Skeletal muscle cell (primary cell): Measurements from ENCODE around the gene TRAF3IP1.
A peak's percentile ranks its signal among the peaks of the same experiment; 100 is the strongest.
"Not testable (repeated sequence)": the region's sequence is repeated elsewhere in the genome, so short reads cannot be mapped to it uniquely, and the experiment has no call there.

Source experiments
- DNase-seq: peaks from one replicate; pipeline ENCODE4 v3.0.0-alpha.2; 2010; ENCODE audit warnings: low read depth
- H3K4me3 ChIP-seq: 2 replicates; pipeline ENCODE4 v1.5.1; 2011; ENCODE audit warnings: low read depth, mild to moderate bottlenecking, control low read depth, low read length, moderate library complexity

TRAF3IP1 gene

GRCh38 chr2:238320246-238320647, at the start of gene TRAF3IP1:
Gene TRAF3IP1, plus strand, starts transcription at chr2:238320518. Its CDS starts 145 bp downstream, at chr2:238320663.
- DNase-seq = peak; percentile 81
- H3K4me3 ChIP-seq = peak within 1 kb of the TSS; percentile 59

GRCh38 chr2:238270606-238271005, 49.7 kb upstream of the TRAF3IP1 start:
- no peak overlapping the region for H3K4me3 ChIP-seq
- no peak for DNase-seq

- no peak overlapping the region for H3K4me3 ChIP-seq
- DNase-seq = no peak
Measured at GRCh38 chr2:238271061-238271554, 49.2 kb upstream of the TRAF3IP1 start.

- DNase-seq, H3K4me3 ChIP-seq: not testable (repeated sequence)
Measured at GRCh38 chr2:238271686-238272085, 48.6 kb upstream of the TRAF3IP1 start.

GRCh38 chr2:238272156-238272555, 48.2 kb upstream of the TRAF3IP1 start:
- no peak for DNase-seq
- no peak overlapping the region for H3K4me3 ChIP-seq

- not testable (repeated sequence) for DNase-seq, H3K4me3 ChIP-seq
Measured at GRCh38 chr2:238273433-238273832, 46.9 kb upstream of the TRAF3IP1 start.

GRCh38 chr2:238274152-238274865, 46.0 kb upstream of the TRAF3IP1 start:
- DNase-seq = no peak

GRCh38 chr2:238277695-238278094, 42.6 kb upstream of the TRAF3IP1 start:
- no peak for DNase-seq
- H3K4me3 ChIP-seq = no peak overlapping the region

More at GRCh38 chr2:238274152-238274865, 46.0 kb upstream of the TRAF3IP1 start:
- H3K4me3 ChIP-seq = no peak overlapping the region

GRCh38 chr2:238278626-238279323, 41.5 kb upstream of the TRAF3IP1 start:
- no peak overlapping the region for H3K4me3 ChIP-seq
- DNase-seq = no peak

- no peak for DNase-seq
- no peak overlapping the region for H3K4me3 ChIP-seq
Measured at GRCh38 chr2:238279324-238279682, 41.0 kb upstream of the TRAF3IP1 start.

- no peak for DNase-seq
- no peak overlapping the region for H3K4me3 ChIP-seq
Measured at GRCh38 chr2:238280083-238280825, 40.1 kb upstream of the TRAF3IP1 start.

GRCh38 chr2:238281826-238282480, 38.4 kb upstream of the TRAF3IP1 start:
- DNase-seq = no peak
- no peak overlapping the region for H3K4me3 ChIP-seq

GRCh38 chr2:238282861-238283738, 37.2 kb upstream of the TRAF3IP1 start:
- no peak overlapping the region for H3K4me3 ChIP-seq
- no peak for DNase-seq

- DNase-seq = no peak
- no peak overlapping the region for H3K4me3 ChIP-seq
Measured at GRCh38 chr2:238284802-238285515, 35.4 kb upstream of the TRAF3IP1 start.

GRCh38 chr2:238285653-238286082, 34.6 kb upstream of the TRAF3IP1 start:
- DNase-seq = peak; percentile 81
- no peak overlapping the region for H3K4me3 ChIP-seq

- no peak overlapping the region for H3K4me3 ChIP-seq
- DNase-seq = no peak
Measured at GRCh38 chr2:238286095-238286494, 34.2 kb upstream of the TRAF3IP1 start.

- DNase-seq = peak; percentile 72
- no peak overlapping the region for H3K4me3 ChIP-seq
Measured at GRCh38 chr2:238286551-238286950, 33.8 kb upstream of the TRAF3IP1 start.
